IMR-90 (cell line): ENCODE data around the gene NXPH3. TPM values are rescaled to one million over a fixed set of nuclear protein-coding genes. Genes with fewer than 3 reads are reported as not detected.

ENCODE experiments used
- ATAC-seq: fragments of 200-7000 bp; cut with Tn5 transposase; 2 replicates; pipeline ENCODE4 v1.9.1; 2020; ENCODE audit warnings: low read depth, mild to moderate bottlenecking, moderate library complexity
- BruUV-seq: library from RNA; stranded (reverse); fragments of 400-500 nt; replicated peaks from 2 replicates; lab custom pipeline; 2021; lab: Mats Ljungman, UMichigan
- CTCF ChIA-PET: fragments of 300-600 bp; formaldehyde crosslinking; extraction: SDS; loops from one replicate; lab custom pipeline; 2021; ENCODE audit warnings: antibody characterized with exemption; lab: Yijun Ruan, JAX
- POLR2A ChIA-PET: fragments of 300-600 bp; sonication (Branson Sonifier 250); formaldehyde crosslinking; loops from one replicate; lab custom pipeline; 2022; ENCODE audit warnings: antibody characterized with exemption; ENCODE audit not compliant: unreplicated experiment; lab: Charles Lee
- DNase-seq: peaks from one replicate; pipeline ENCODE4 v3.0.0; 2013
- H2AFZ ChIP-seq: replicated peaks from 2 replicates; pipeline ENCODE3; 2013; ENCODE audit warnings: low read length, mild to moderate bottlenecking; ENCODE audit not compliant: poor library complexity
- H2AK5ac ChIP-seq: 2 replicates; pipeline ENCODE4 v1.6.1; 2013; ENCODE audit warnings: low read depth, low read length, inconsistent platforms
- H2AK9ac ChIP-seq: replicated peaks from 2 replicates; pipeline ENCODE3; 2013; ENCODE audit warnings: mild to moderate bottlenecking, low read depth, low read length, moderate library complexity; ENCODE audit not compliant: poor library complexity
- H2BK120ac ChIP-seq: 2 replicates; pipeline ENCODE4 v1.6.1; 2013; ENCODE audit warnings: low read depth, low read length, inconsistent platforms
- H2BK15ac ChIP-seq: 3 replicates; pipeline ENCODE4 v1.6.1; 2013; ENCODE audit warnings: low read depth, low read length, inconsistent platforms
- H2BK20ac ChIP-seq: 2 replicates; pipeline ENCODE4 v1.6.1; 2013; ENCODE audit warnings: low read depth, mild to moderate bottlenecking, inconsistent platforms, low read length, moderate library complexity
- H2BK5ac ChIP-seq: 2 replicates; pipeline ENCODE4 v1.6.1; 2013; ENCODE audit warnings: mild to moderate bottlenecking, low read depth, low read length, inconsistent platforms; ENCODE audit not compliant: poor library complexity, severe bottlenecking
- H3K14ac ChIP-seq: replicated peaks from 2 replicates; pipeline ENCODE4 v1.6.1; 2013; ENCODE audit warnings: low read depth, low read length, inconsistent platforms
- H3K18ac ChIP-seq: 2 replicates; pipeline ENCODE4 v1.6.1; 2013; ENCODE audit warnings: low read depth, low read length, control low read depth
- H3K23ac ChIP-seq: 2 replicates; pipeline ENCODE4 v1.6.1; 2013; ENCODE audit warnings: low read depth, low read length, inconsistent platforms
- H3K27ac ChIP-seq: 2 replicates; pipeline ENCODE4 v1.5.1; 2013; ENCODE audit warnings: mild to moderate bottlenecking, control low read depth, low read length; ENCODE audit not compliant: insufficient read depth
- H3K27me3 ChIP-seq: 2 replicates; pipeline ENCODE4 v1.6.1; 2013; ENCODE audit warnings: low read length; ENCODE audit not compliant: control insufficient read depth, insufficient read depth
- H3K36me3 ChIP-seq: 2 replicates; pipeline ENCODE4 v1.6.1; 2013; ENCODE audit warnings: low read length, mixed read lengths; ENCODE audit not compliant: control insufficient read depth, insufficient read depth
- H3K4ac ChIP-seq: 2 replicates; pipeline ENCODE4 v1.6.1; 2013; ENCODE audit warnings: low read depth, low read length, inconsistent platforms
- H3K4me1 ChIP-seq: 2 replicates; pipeline ENCODE4 v1.6.1; 2013; ENCODE audit warnings: low read length, mixed read lengths; ENCODE audit not compliant: control insufficient read depth, insufficient read depth
- H3K4me2 ChIP-seq: 2 replicates; pipeline ENCODE4 v1.6.1; 2013; ENCODE audit warnings: low read depth, mild to moderate bottlenecking, control low read depth, low read length, moderate library complexity
- H3K4me3 ChIP-seq: 2 replicates; pipeline ENCODE4 v1.5.1; 2013; ENCODE audit warnings: low read depth, mild to moderate bottlenecking, control low read depth, low read length, moderate library complexity; ENCODE audit not compliant: insufficient read depth
- H3K56ac ChIP-seq: 2 replicates; pipeline ENCODE4 v1.6.1; 2013; ENCODE audit warnings: low read length, inconsistent platforms; ENCODE audit not compliant: insufficient read depth; ENCODE audit errors: extremely low read depth
- H3K79me1 ChIP-seq, 2 experiments: 2 replicates each; pipeline ENCODE4 v1.6.1; 2013; ENCODE audit warnings: low read length in 2 of 2, inconsistent platforms in 1 of 2, low read depth in 1 of 2
- H3K9ac ChIP-seq: 2 replicates; pipeline ENCODE4 v1.6.1; 2013; ENCODE audit warnings: low read depth, low read length, control low read depth
- H3K9me1 ChIP-seq: 2 replicates; pipeline ENCODE4 v1.6.1; 2013; ENCODE audit warnings: low read length, inconsistent platforms; ENCODE audit not compliant: insufficient read depth
- H3K9me3 ChIP-seq: 2 replicates; pipeline ENCODE4 v1.6.1; 2013; ENCODE audit warnings: low read length; ENCODE audit not compliant: control insufficient read depth, insufficient read depth
- H4K20me1 ChIP-seq: 2 replicates; pipeline ENCODE4 v1.6.1; 2013; ENCODE audit warnings: low read length, inconsistent platforms; ENCODE audit not compliant: insufficient read depth
- H4K5ac ChIP-seq: 2 replicates; pipeline ENCODE4 v1.6.1; 2013; ENCODE audit warnings: mild to moderate bottlenecking, low read depth, low read length, control low read depth
- H4K8ac ChIP-seq, 2 experiments: 2 replicates each; pipeline ENCODE4 v1.6.1; 2013; ENCODE audit warnings: low read depth in 2 of 2, low read length in 2 of 2, control low read depth in 1 of 2, inconsistent platforms in 1 of 2
- H4K91ac ChIP-seq: 2 replicates; pipeline ENCODE4 v1.6.1; 2013; ENCODE audit warnings: low read depth, low read length, inconsistent platforms; ENCODE audit not compliant: insufficient read depth
- MAFK ChIP-seq: IDR thresholded peaks from 2 replicates; pipeline ENCODE4 v1.6.1; 2012; ENCODE audit warnings: low read depth, low read length, improper control_type of control experiment
- RFX5 ChIP-seq: IDR thresholded peaks from 2 replicates; pipeline ENCODE4 v1.8.0; 2012; ENCODE audit warnings: low read depth, mild to moderate bottlenecking, low read length, moderate library complexity
- WGBS, 2 experiments: methylation state at CpG; one replicate each; pipeline versions ENCODE4 v1.1.5 to v1.1.7; 2013; ENCODE audit warnings: missing lambda C conversion rate in 2 of 2; ENCODE audit not compliant: insufficient read length in 1 of 2; ENCODE audit errors: extremely low coverage in 2 of 2; 5-methylcytosine and 5-hydroxymethylcytosine counted together
- dilution Hi-C: fragments of 300-500 bp; cut with HindIII; formaldehyde crosslinking; loops from one replicate; pipeline ENCODE4 v1.14.3; 2018; ENCODE audit warnings: low sequenced_read_pairs; ENCODE audit not compliant: unreplicated experiment
- in situ Hi-C: fragments of 300-500 bp; cut with MboI; formaldehyde crosslinking; loops from 3 replicates; pipeline ENCODE4 v1.14.3; 2019; ENCODE audit warnings: low sequenced_read_pairs, inconsistent platforms, mixed read lengths
- intact Hi-C: fragments of 100-400 bp; cut with micrococcal nuclease; formaldehyde crosslinking; loops from 2 replicates; pipeline ENCODE4 v1.10.0; 2022
- polyA plus RNA-seq, 3 experiments: library from polyadenylated mRNA; depleted of rRNA; stranded (reverse); fragments of >200 nt; gene quantifications; 2 replicates each; pipeline ENCODE4 v1.2.3, GENCODE V29; 2012; ENCODE audit warnings: low replicate concordance in 1 of 3
- total RNA-seq: library from RNA; depleted of rRNA; stranded (reverse); fragments of >200 nt; gene quantifications from 2 replicates; pipeline ENCODE4 v1.2.3, GENCODE V29; 2012
- TF ChIP-seq, protein P1 (sequence below): fragments of 150-350 bp; IDR thresholded peaks from 2 replicates; pipeline ENCODE4 v1.6.1; 2017; ENCODE audit warnings: mild to moderate bottlenecking, antibody characterized with exemption, low read length, low read depth

NXPH3 gene
- total and polyA plus RNA-seq, 2 of the 4 experiments (the other 2 are of a cell fraction), result 0.18 to 0.31 TPM

DNA sequence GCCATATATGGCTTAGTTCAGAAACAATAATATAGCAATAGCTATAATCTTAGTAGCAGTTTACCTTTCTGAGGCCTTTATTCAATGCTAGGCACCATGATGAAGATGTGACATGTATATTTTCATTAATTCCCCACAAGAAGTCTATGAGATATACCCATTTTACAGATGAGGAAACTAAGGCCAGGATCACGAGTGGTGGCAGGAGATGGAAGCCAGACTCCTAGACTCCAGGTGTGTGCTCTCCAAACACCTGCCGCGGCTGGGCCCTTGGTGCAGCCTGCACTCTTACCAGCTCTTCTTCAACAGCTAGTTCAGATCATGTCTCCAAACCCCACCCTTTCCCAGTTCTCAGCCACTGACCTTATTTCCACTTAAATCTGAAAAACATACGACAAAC is 15.2 kb downstream of the NXPH3 start:
- Histone ChIP-seq H4K20me1 (peaks cover 5% of the 10 kb centered on the region), H3K36me3 (peaks cover 3% of the 10 kb centered on the region), H3K9me3 (no peaks in the 10 kb centered on the region), H4K8ac (no peak overlapping the region), H3K18ac (no peak overlapping the region), H3K4me2 (no peak overlapping the region), H3K23ac (no peak overlapping the region), H4K5ac (no peak overlapping the region), H2BK15ac (no peak overlapping the region), H4K91ac (no peak overlapping the region), H2AK9ac (no peak overlapping the region), H3K4me1 (peaks cover 10% of the 10 kb centered on the region), H3K79me1 (no peaks in the 10 kb centered on the region), H2BK20ac (no peak overlapping the region), H3K27me3 (no peaks in the 10 kb centered on the region), H3K4me3 (no peak overlapping the region), H2AFZ (no peak overlapping the region), H2BK120ac (no peak overlapping the region), H3K56ac (no peak overlapping the region), H3K14ac (no peak overlapping the region), H3K9ac (no peak overlapping the region), H3K4ac (no peak overlapping the region), H2BK5ac (no peak overlapping the region), H2AK5ac (no peak overlapping the region), H3K27ac (no peak overlapping the region), H3K9me1 (peaks cover 16% of the 10 kb centered on the region)
- no peak for ATAC-seq
- no peak for DNase-seq
- no TSS peak for BruUV-seq
- TF ChIP-seq MAFK (no peak), RFX5 (no peak)
- TF ChIP-seq, protein P1, sequence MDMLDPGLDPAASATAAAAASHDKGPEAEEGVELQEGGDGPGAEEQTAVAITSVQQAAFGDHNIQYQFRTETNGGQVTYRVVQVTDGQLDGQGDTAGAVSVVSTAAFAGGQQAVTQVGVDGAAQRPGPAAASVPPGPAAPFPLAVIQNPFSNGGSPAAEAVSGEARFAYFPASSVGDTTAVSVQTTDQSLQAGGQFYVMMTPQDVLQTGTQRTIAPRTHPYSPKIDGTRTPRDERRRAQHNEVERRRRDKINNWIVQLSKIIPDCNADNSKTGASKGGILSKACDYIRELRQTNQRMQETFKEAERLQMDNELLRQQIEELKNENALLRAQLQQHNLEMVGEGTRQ, result no peak
- 100% methylated on average over 3 of the region's 4 CpGs; no CpG with 5 or more reads in 1 of the 2 experiments for WGBS, 2 experiments
- in situ Hi-C loops, result no loop called here
- dilution Hi-C loops, result no loop called here
- POLR2A ChIA-PET, result no interaction called here
- intact Hi-C loops, result loop anchor here (5.0 kb wide), 1 partner anchor 36 kb away; no protein-coding TSS in a partner anchor
- CTCF ChIA-PET, result no interaction called here
